Measurements from ENCODE around the gene RSPRY1. TPM values are rescaled to one million over a fixed set of nuclear protein-coding genes. Genes with fewer than 3 reads are reported as not detected.

The RSPRY1 gene
- total RNA-seq, 2 experiments from 2014 or later, result 24.5 to 29.4 TPM

DNA sequence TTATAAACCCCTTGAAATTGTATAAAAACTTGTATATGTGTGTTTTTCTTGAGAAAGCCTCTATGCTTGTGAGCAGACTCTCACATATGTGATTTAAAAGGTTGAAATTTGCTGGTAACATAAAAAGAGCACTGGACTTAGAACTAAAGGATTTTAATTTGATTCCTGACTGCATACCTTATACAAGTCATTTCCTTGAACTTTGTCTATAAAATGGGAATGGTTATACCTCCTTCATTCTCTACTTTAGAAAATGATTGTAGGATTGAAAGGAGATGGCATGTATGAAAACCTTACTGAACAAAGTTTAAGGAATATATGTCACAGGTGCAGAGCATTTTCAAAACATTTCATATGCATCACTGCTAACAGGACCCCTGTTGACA lies 48.6 kb downstream of the RSPRY1 start:
- ATAC-seq (no peak), DNase-seq (no peak)
- H3K4me1 Mint-ChIP-seq (ENCODE audit: low read depth), result peaks cover 12% of the 10 kb centered on the region
- ChIA-PET CTCF (no interaction called here), POLR2A (no interaction called here)
- no peaks in the 10 kb centered on the region for H3K27me3 Mint-ChIP-seq
- peaks cover 49% of the 10 kb centered on the region for H3K36me3 Mint-ChIP-seq (ENCODE audit: low read depth)
- intact Hi-C loops (cut with micrococcal nuclease), result no loop called here
- no peak overlapping the region for H3K4me3 Mint-ChIP-seq
- no peaks in the 10 kb centered on the region for H3K9me3 Mint-ChIP-seq
- H3K27ac Mint-ChIP-seq, result no peak overlapping the region
- TF ChIP-seq, protein P1, sequence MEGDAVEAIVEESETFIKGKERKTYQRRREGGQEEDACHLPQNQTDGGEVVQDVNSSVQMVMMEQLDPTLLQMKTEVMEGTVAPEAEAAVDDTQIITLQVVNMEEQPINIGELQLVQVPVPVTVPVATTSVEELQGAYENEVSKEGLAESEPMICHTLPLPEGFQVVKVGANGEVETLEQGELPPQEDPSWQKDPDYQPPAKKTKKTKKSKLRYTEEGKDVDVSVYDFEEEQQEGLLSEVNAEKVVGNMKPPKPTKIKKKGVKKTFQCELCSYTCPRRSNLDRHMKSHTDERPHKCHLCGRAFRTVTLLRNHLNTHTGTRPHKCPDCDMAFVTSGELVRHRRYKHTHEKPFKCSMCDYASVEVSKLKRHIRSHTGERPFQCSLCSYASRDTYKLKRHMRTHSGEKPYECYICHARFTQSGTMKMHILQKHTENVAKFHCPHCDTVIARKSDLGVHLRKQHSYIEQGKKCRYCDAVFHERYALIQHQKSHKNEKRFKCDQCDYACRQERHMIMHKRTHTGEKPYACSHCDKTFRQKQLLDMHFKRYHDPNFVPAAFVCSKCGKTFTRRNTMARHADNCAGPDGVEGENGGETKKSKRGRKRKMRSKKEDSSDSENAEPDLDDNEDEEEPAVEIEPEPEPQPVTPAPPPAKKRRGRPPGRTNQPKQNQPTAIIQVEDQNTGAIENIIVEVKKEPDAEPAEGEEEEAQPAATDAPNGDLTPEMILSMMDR (IDR thresholded peaks at IDR 0.05), result no peak

DNA sequence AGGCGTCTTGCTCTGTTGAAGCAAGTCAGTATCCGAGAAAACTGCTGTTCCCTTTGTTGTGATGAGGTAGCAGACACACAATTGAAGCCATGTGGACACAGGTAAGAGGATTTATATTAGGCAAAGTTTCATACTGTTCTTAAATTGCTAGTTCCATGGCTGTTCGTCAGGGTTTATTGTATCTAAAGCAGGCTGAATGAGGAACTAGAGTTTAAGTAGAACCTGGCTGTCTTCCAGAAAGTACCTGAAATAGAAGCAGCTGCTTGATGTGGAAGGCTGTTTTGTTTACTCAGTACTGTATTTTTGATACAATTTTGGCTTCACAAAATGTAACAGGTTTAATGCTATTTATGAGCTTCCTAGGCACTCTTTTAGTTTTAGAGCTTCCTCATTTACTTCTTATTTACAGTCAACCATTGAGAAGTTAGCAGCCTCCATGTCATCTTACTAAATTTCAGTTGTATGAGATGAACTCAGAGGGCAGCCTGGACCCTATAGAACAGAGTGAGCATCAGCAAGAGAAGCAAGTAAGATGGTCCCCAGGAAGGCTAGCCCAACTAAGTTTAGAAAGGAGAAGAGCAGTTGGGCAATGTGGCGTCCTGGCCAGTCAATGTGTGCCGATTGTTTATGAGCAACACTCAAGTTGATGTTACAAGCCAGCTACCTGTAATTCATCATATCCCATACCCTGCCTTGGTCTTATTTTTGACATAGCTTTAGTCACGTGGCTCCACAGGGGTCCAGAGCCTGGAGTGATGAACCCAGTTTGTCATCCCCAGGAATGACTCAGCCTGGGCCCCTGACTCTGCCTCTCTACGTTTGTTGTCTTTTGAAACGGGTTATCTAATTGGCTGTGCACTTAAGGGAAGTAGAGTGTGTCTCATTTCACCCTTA lies 49.2 kb downstream of the RSPRY1 start:
- ChIA-PET CTCF (interaction anchor here (0.9 to 1.8 kb wide), 5 partner anchors 11 to 152 kb away, joined by 3 to 5 read pairs (median 3); no protein-coding TSS in a partner anchor), POLR2A (no interaction called here)
- H3K4me3 Mint-ChIP-seq, result no peak overlapping the region
- H3K9me3 Mint-ChIP-seq, result no peaks in the 10 kb centered on the region
- H3K4me1 Mint-ChIP-seq (ENCODE audit: low read depth), result peaks cover 12% of the 10 kb centered on the region
- intact Hi-C loops (cut with micrococcal nuclease), result no loop called here
- H3K27ac Mint-ChIP-seq, result peak overlapping the region; percentile 1
- H3K27me3 Mint-ChIP-seq, result no peaks in the 10 kb centered on the region
- peaks cover 45% of the 10 kb centered on the region for H3K36me3 Mint-ChIP-seq (ENCODE audit: low read depth)
- DNase-seq (peak; percentile 49), ATAC-seq (peak; percentile 90)
- TF ChIP-seq, protein P1 (IDR thresholded peaks at IDR 0.05), result no peak

DNA sequence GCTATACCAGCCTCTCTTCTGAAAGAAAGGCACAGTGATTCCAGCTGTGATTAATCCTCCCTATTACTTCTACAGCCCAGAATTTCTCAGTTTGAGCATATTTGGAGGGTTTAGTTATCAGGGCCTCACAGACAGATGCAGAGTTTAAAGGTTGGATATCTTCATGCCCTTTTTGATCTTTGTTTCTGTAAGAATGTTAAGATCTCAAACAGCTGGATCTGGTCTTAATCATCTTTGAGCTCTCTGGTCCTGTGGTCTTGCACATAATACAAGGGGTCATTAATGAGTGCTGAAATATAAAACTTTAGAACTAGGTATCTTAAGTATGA lies 49.9 kb downstream of the RSPRY1 start:
- ATAC-seq (no peak), DNase-seq (no peak)
- peaks cover 12% of the 10 kb centered on the region for H3K4me1 Mint-ChIP-seq (ENCODE audit: low read depth)
- no peak overlapping the region for H3K4me3 Mint-ChIP-seq
- H3K27ac Mint-ChIP-seq, result peak overlapping the region; percentile 1
- no peaks in the 10 kb centered on the region for H3K27me3 Mint-ChIP-seq
- H3K9me3 Mint-ChIP-seq, result no peaks in the 10 kb centered on the region
- ChIA-PET CTCF (interaction anchor here (0.9 to 1.8 kb wide), 5 partner anchors 11 to 152 kb away, joined by 3 to 5 read pairs (median 3); no protein-coding TSS in a partner anchor), POLR2A (no interaction called here)
- intact Hi-C loops (cut with micrococcal nuclease), result no loop called here
- TF ChIP-seq, protein P1 (IDR thresholded peaks at IDR 0.05), result no peak
- peaks cover 40% of the 10 kb centered on the region for H3K36me3 Mint-ChIP-seq (ENCODE audit: low read depth)

DNA sequence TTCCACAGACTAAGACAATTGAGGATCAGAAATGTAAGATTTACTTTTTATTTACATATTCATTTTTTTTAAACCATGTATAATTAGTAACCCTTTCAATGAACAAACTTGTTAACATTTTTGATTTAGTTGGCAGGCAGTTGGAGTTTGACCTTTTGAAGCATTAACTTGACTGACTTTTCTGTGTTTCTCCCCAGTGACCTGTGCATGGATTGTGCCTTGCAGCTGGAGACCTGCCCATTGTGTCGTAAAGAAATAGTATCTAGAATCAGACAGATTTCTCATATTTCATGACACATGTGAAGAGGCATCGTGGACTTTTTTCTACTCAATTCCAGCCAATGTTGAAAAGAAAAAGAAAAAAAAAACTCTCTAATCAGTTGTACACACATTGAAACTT lies 52.6 kb downstream of the RSPRY1 start:
- Mint-ChIP-seq H3K4me1 (ENCODE audit: low read depth) (peaks cover 12% of the 10 kb centered on the region), H3K36me3 (ENCODE audit: low read depth) (peaks cover 30% of the 10 kb centered on the region), H3K4me3 (no peak overlapping the region), H3K27ac (peak overlapping the region; percentile 4), H3K9me3 (no peaks in the 10 kb centered on the region), H3K27me3 (no peaks in the 10 kb centered on the region)
- CTCF ChIA-PET, result interaction anchor here (0.8 to 1.2 kb wide), 2 partner anchors 9 to 155 kb away, joined by 3 to 4 read pairs; no protein-coding TSS in a partner anchor
- no peak for ATAC-seq
- intact Hi-C loops (cut with micrococcal nuclease), result no loop called here
- DNase-seq, result no peak
- TF ChIP-seq, protein P1 (IDR thresholded peaks at IDR 0.05), result no peak
- POLR2A ChIA-PET, result no interaction called here

DNA sequence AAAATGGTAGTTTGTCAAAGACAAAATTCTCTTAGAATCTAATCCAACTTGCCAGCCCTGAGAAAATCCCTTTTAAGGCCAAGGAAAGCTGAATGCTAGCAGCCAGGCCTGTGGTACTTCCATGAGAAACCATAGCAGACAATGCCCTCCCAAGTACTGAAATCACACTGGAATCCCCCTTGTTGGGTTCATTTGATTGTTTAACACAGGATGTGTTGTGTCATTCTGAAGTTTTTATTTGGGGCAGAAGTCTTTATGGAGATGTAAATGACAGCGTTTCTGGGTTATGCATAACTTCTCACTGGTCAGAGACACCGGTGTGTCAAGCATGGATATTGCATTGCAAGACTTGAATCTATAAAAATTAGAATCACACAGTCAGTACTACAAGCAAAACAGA lies 53.0 kb downstream of the RSPRY1 start:
- TF ChIP-seq, protein P1 (IDR thresholded peaks at IDR 0.05), result no peak

More for the DNA sequence above, 53.0 kb downstream of the RSPRY1 start:
- ChIA-PET CTCF (interaction anchor here (0.8 to 1.2 kb wide), 2 partner anchors 9 to 155 kb away, joined by 3 to 4 read pairs; no protein-coding TSS in a partner anchor), POLR2A (no interaction called here)
- Mint-ChIP-seq H3K9me3 (no peaks in the 10 kb centered on the region), H3K27ac (peak overlapping the region; percentile 4), H3K27me3 (no peaks in the 10 kb centered on the region), H3K36me3 (ENCODE audit: low read depth) (peaks cover 26% of the 10 kb centered on the region), H3K4me1 (ENCODE audit: low read depth) (peaks cover 14% of the 10 kb centered on the region), H3K4me3 (no peak overlapping the region)
- ATAC-seq, result peak; percentile 38
- DNase-seq, result no peak
- intact Hi-C loops (cut with micrococcal nuclease), result no loop called here
